Muscle layer of colon (tissue), 2 donors: ENCODE data around the gene ANKRD29.
"Not testable (repeated sequence)": the region's sequence is repeated elsewhere in the genome, so short reads cannot be mapped to it uniquely, and the experiment has no call there.

ENCODE experiments used
- H3K27ac ChIP-seq: one replicate; pipeline ENCODE4 v1.7.0; 2013; ENCODE audit warnings: low read depth, mild to moderate bottlenecking, low read length, moderate library complexity
- H3K27me3 ChIP-seq, 2 donors: one replicate each; pipeline ENCODE4 v1.7.0; 2013; ENCODE audit warnings: low read length in 2 of 2, mild to moderate bottlenecking in 2 of 2; ENCODE audit not compliant: insufficient read depth in 2 of 2, control insufficient read depth in 1 of 2
- H3K36me3 ChIP-seq: one replicate; pipeline ENCODE4 v1.7.0; 2013; ENCODE audit warnings: mild to moderate bottlenecking, low read length; ENCODE audit not compliant: insufficient read depth
- H3K4me1 ChIP-seq: one replicate; pipeline ENCODE4 v1.7.0; 2013; ENCODE audit warnings: mild to moderate bottlenecking, low read length; ENCODE audit not compliant: insufficient read depth
- H3K4me3 ChIP-seq, 2 donors: one replicate each; pipeline ENCODE4 v1.7.0; 2013; ENCODE audit warnings: low read length in 2 of 2, low read depth in 1 of 2, mild to moderate bottlenecking in 1 of 2, moderate library complexity in 1 of 2
- H3K9ac ChIP-seq: one replicate; pipeline ENCODE4 v1.7.0; 2013; ENCODE audit warnings: low read length
- H3K9me3 ChIP-seq: one replicate; pipeline ENCODE4 v1.7.0; 2013; ENCODE audit warnings: mild to moderate bottlenecking, low read length
- donor health status: abdominal sarcoma.
- donor health status: Adenocarcinoma of cecum.

ANKRD29 gene

DNA sequence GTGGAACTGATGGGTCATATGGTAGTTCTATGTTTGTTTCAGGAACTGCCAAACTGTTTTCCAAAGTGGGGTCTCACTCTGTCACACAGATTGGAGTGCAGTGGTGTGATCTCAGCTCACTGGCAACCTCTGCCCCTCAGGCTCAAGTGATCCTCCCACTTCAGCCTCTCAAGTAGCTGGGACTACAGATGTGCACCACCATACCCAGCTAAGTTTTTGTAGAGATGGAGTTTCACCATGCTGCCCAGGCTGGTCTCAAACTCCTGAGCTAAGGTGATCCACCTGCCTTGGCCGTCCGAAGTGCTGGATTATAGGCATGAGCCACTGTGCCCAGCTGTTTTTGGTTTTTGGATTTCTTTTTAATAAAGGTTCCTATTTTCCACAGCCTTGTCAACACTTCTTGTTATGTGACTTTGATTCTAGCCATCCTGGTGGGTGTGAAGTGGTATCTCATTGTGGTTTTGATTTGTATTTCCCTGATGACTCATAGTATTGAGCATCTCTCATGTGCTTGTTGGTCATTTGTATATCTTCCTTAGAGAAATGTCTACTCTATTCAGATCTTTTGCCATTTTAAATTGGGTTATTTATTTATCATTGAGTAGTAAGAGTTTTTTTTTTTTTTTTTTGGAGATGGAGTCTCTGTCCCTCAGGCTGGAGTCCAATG, 99.2 kb downstream of the ANKRD29 start:
- H3K36me3 ChIP-seq, result peaks cover 29% of the 10 kb centered on the region
- no peak overlapping the region for H3K9ac ChIP-seq
- H3K9me3 ChIP-seq, result no peaks in the 10 kb centered on the region
- no peaks in the 10 kb centered on the region for H3K27me3 ChIP-seq
- no peak overlapping the region for H3K4me3 ChIP-seq
- no peaks in the 10 kb centered on the region for H3K4me1 ChIP-seq
- H3K27ac ChIP-seq, result no peak overlapping the region

DNA sequence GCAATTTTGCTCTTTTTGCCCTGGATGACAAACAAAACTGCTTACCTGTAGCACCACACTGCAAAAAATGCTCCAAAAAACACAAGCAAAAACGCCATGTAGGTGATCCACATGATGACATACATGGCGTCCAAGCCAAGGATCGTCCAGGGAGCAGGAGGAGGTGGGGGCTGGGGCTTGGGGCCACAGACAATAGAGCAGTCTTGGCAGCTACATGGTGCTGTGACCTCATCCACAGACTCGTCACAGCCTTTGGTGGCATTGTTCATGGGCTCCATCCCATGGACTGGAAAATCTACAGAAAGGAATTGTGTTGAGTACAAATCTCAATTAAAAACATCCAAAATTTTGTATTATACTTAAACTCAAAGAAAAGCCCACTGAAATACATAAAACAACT, 102.5 kb downstream of the ANKRD29 start:
- no peaks in the 10 kb centered on the region for H3K27me3 ChIP-seq
- H3K36me3 ChIP-seq, result peaks cover 46% of the 10 kb centered on the region
- no peaks in the 10 kb centered on the region for H3K9me3 ChIP-seq
- H3K4me3 ChIP-seq, result no peak overlapping the region
- H3K9ac ChIP-seq, result no peak overlapping the region
- H3K27ac ChIP-seq, result no peak overlapping the region
- H3K4me1 ChIP-seq, result no peaks in the 10 kb centered on the region

- not testable (repeated sequence) for H3K9me3 ChIP-seq, H3K27ac ChIP-seq, H3K27me3 ChIP-seq, H3K9ac ChIP-seq, H3K4me3 ChIP-seq, H3K4me1 ChIP-seq
- H3K36me3 ChIP-seq, result peaks cover 70% of the 10 kb centered on the region
Measured at GRCh38 chr18:23557511-23557910, 105.2 kb downstream of the ANKRD29 start.

DNA sequence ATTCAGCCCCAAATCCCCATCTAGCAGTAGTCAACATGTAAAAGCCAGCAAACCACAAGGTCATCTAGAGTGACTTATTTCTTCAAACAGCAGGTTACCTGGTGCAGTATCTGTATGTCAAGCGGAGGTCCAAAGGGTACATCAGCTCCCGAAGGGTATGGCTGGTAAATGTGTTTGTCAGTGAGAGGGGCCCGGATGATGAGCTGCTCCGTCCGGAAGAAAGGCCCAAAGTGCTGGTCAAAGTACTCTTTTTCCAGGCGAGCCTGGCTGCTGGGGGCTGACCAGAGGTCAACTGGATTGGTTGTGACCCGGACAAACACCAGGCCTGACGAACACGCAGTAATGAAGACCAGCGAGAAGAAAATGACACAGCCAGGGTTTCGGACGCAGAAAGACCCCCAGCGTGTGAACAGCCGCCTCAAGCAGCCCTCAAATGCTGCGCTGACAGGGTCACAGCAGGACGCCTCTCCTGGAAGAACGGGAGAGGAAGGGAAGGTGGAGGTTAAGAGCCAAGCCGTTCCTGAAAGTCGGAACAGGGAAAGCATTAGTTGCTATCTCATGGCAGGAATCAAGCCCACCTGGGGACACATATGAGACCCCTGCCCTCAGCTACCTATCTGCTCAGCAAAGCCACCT, 106.4 kb downstream of the ANKRD29 start:
- Histone ChIP-seq H3K9ac (no peak overlapping the region), H3K36me3 (peaks cover 76% of the 10 kb centered on the region), H3K9me3 (no peaks in the 10 kb centered on the region), H3K4me1 (no peaks in the 10 kb centered on the region), H3K4me3 (no peak overlapping the region), H3K27ac (no peak overlapping the region), H3K27me3 (no peaks in the 10 kb centered on the region)

DNA sequence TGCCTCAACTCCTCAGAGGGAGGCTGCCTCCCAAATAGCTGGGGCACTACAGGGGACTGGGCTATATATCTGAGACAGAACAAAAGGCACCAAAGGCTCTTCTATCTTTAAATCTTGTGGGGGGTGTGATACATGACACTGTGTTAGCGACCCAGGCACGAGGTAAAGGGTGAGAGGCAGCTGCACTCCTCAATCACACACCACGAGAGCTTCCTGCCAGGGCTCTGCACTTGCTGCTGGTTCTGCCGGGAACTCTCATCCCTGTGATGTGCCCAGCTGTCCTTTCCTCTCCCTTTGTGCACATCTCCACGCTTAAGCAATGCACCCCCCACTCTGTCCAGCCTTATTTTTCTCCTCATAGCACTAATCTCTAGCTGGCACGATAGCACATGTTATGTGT, 108.8 kb downstream of the ANKRD29 start:
- H3K9me3 ChIP-seq, result no peaks in the 10 kb centered on the region
- H3K36me3 ChIP-seq, result peaks cover 59% of the 10 kb centered on the region
- H3K9ac ChIP-seq, result no peak overlapping the region
- H3K27ac ChIP-seq, result no peak overlapping the region
- no peaks in the 10 kb centered on the region for H3K4me1 ChIP-seq
- H3K27me3 ChIP-seq, result no peaks in the 10 kb centered on the region
- no peak overlapping the region for H3K4me3 ChIP-seq

DNA sequence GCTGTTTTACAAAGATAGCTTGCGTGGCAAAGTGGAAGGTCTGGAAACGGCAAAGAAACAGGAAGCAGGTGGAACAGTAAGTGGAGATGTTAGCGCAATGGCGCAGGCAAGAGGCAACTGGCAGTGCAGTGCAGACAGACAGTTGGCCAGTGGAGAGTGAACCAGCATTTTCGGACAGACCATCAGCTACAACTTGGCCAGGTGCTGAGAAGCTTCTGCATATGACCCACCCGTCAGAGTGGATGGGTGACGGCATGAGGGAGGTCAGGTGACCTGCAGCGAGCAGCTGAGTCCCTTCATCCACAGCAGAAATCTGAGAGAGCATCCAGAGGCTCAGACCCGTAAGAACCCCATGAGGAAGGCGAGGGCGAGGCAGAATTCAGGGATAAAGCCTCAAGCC, 110.2 kb downstream of the ANKRD29 start:
- Histone ChIP-seq H3K27ac (no peak overlapping the region), H3K9ac (no peak overlapping the region), H3K4me1 (no peaks in the 10 kb centered on the region)

GRCh38 chr18:23551978-23552377, 110.7 kb downstream of the ANKRD29 start:
- no peak overlapping the region for H3K9ac ChIP-seq
- no peaks in the 10 kb centered on the region for H3K4me1 ChIP-seq
- no peak overlapping the region for H3K27ac ChIP-seq

More for the DNA sequence above, 110.2 kb downstream of the ANKRD29 start:
- no peak overlapping the region for H3K4me3 ChIP-seq
- peaks cover 55% of the 10 kb centered on the region for H3K36me3 ChIP-seq
- no peaks in the 10 kb centered on the region for H3K27me3 ChIP-seq
- H3K9me3 ChIP-seq, result no peaks in the 10 kb centered on the region

GRCh38 chr18:23550898-23551297, 111.8 kb downstream of the ANKRD29 start:
- Histone ChIP-seq H3K4me3 (no peak overlapping the region), H3K36me3 (peaks cover 53% of the 10 kb centered on the region), H3K27me3 (no peaks in the 10 kb centered on the region), H3K9me3 (no peaks in the 10 kb centered on the region), H3K9ac (no peak overlapping the region), H3K27ac (no peak overlapping the region), H3K4me1 (no peaks in the 10 kb centered on the region)

More at GRCh38 chr18:23551978-23552377, 110.7 kb downstream of the ANKRD29 start:
- no peaks in the 10 kb centered on the region for H3K27me3 ChIP-seq
- no peaks in the 10 kb centered on the region for H3K9me3 ChIP-seq
- H3K4me3 ChIP-seq, result no peak overlapping the region
- peaks cover 60% of the 10 kb centered on the region for H3K36me3 ChIP-seq
